GM18508 (cell line): ENCODE results near the gene MFSD2A.

Source experiments
- ATAC-seq: cut with Tn5 transposase; IDR thresholded peaks from one replicate; pipeline ENCODE4 v1.9.1; 2021; ENCODE audit warnings: moderate number of reproducible peaks; ENCODE audit not compliant: insufficient read depth, unreplicated experiment

MFSD2A gene

GRCh38 chr1:39940253-39940652, 14.7 kb upstream of the MFSD2A start:
- no peak for ATAC-seq

GRCh38 chr1:39940980-39941871, 13.7 kb upstream of the MFSD2A start:
- no peak for ATAC-seq

- no peak for ATAC-seq
Measured at GRCh38 chr1:39943471-39944290, 11.3 kb upstream of the MFSD2A start.

GRCh38 chr1:39944410-39945112, 10.4 kb upstream of the MFSD2A start:
- no peak for ATAC-seq

DNA sequence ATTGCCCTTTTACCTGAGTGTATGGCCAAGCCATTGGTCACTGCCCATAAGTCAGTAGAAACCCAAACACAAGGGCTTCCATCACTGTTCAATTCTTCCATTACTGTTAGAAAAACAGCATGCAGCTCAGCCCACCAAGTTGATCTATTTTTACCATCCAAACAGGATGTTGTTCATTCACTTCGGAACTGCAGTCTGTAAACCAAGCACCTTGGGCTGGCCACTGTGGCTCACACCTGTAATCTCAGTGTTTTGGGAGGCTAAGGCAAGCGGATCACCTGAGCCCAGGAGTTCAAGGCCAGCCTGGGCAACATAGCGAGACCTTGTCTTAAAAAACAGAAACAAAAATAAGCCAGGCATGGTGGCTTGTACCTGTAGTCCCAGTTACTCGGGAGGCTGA, 8.7 kb upstream of the MFSD2A start:
- ATAC-seq: no peak

DNA sequence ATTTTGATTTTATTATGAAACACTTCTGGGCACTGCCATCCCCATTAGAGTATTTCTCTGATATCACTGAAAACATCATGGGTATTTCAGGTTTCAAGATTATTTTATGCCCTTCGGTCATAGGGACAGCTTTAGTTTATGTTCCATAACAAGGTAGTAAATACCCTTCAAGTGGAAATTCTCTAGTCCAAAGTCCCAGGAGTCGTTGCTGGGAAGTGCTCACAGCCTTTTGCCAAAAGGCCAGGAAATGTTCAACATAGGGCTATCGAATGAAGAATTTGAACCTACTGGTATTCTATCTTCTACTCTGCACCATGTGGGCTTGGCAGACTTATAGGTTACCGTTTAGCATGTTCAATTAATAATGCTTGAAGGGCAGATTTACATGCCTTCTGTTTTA, 7.7 kb upstream of the MFSD2A start:
- ATAC-seq: no peak

GRCh38 chr1:39949891-39950290, 5.1 kb upstream of the MFSD2A start:
- ATAC-seq: no peak

DNA sequence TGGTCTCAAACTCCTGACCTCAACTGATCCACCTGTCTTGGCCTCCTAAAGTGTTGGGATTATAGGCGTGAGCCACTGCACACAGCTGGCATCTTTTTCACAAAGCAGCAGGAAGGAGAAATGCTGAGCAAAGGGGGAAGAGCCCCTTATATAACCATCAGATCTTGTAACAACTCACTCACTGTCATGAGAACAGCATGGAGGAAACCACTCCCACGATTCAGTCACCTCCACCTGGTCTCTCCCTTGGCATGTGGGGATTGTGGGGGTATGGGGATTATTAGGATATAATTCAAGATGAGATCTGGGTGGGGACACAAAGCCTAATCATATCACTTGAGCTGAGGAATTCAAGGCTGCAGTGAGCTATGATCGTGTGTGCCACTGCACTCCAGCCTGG, 3.0 kb upstream of the MFSD2A start:
- no peak for ATAC-seq

- no peak for ATAC-seq
Measured at GRCh38 chr1:39952359-39953110, 2.4 kb upstream of the MFSD2A start.

- ATAC-seq: no peak
Measured at GRCh38 chr1:39954324-39954869, 548 bp upstream of the MFSD2A start.

DNA sequence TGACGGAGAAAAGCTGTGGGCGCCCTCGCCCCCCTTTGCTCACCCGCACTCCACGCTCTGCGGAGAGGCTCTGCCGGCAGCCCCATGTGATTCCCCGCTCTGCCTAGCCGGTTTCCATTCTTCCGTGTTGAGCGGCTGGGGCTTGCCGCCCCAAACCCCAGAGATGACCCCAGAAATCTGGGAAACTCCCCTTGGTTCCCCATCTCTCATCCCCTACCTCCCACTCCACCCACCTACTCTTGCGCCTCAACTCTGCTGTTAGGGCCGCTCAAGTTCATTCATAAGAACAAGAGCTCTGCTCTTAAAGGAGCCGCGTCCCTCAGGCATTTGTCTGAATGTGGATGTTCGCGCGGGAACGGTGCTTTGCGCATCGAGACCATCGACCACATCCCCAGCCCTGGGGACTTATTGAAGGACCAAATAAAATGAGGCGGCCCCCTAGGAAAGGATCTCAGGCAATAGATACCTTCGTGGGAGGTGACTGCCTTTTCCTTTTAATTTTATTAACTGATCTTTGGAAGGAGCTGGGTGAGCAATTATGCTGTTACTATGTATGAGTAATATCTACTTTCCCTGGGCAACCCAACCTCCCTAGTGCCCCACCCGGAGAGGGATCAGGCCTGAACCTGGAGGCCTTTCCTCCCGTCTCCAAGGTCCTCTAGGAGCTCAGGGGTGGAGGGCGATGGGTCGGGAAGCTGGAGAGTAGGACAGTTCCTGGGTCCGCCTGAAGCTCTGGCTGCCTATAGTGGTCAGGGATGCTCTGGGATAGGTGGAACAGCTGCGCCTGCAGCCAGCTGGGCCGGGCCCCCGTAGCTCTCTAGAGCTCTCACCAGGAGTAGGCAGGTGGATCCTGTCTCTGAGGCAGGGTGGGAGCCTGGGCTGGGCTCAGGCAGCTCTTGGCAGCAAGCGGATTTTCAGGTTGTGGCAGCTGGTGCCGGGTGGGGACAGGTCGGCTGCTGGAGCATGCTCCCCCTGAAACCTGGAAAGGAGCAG, 898 bp downstream of the MFSD2A start:
- no peak for ATAC-seq

GRCh38 chr1:39957299-39958015, 2.5 kb downstream of the MFSD2A start:
- no peak for ATAC-seq

DNA sequence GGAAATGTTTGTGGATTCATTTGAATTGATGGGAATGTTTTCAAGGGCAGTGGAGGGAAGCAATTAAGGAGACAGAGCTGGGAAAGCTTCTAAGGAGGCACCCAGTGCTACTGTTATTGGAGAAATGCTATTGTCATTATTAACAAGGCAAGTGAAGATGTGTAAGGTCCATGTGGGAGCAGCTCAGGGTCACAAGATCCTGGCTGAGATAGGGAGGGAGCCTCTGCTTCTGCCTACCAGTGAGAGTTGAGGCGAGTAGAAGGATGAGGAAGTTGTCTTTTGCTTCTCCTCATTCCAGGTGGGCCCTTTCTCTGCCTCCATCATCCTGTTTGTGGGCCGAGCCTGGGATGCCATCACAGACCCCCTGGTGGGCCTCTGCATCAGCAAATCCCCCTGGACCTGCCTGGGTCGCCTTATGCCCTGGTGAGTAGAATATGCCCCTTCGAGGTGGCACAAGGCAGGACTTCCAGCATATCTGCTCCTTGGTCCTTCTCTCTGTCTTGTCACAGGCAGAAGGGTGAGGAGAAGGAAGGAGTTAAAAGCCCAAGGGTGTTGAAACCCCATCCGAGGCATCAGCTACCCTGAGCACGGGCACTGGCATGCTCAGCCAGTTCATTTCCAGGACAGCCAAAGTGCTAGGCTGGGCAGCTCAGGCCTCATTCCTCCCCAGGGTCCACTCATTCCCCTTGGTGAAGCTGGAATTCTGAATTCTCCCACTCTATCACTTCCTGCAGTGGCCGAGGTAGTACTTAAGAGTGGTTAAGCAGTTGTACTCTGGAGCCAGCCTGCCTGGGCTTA, 3.7 kb downstream of the MFSD2A start:
- no peak for ATAC-seq

DNA sequence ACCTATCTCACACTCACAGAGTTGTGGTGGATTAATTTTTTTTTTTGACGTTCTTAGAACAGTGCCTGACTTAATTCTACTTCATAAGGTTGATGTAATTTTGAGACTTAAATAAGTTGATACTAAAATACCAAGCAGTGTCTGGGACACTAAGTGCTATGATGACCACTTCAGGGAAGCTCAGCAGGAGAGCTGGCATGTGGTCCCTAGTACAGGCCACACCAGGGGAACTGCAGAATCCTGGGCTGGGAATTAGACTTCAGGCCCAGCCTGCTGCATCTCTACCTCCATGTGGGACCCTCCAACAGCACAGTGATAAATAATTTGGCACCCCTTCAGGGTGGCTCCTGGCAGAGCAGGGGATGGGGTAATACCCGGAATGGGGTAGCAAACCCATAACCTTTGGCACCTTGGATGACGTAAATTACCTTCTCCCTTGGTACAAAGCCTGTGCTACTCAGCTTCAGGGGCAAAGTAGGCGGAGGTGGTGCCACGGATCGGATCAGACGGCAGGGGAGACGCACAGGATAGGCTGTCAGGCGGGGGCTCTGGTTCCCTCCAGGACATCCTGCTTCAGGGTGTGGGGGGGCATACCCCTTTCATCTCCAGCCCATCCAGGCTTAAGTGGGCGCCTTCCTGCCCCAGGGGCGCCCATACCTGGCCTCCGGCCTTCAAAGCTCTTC, 4.8 kb downstream of the MFSD2A start:
- no peak for ATAC-seq

DNA sequence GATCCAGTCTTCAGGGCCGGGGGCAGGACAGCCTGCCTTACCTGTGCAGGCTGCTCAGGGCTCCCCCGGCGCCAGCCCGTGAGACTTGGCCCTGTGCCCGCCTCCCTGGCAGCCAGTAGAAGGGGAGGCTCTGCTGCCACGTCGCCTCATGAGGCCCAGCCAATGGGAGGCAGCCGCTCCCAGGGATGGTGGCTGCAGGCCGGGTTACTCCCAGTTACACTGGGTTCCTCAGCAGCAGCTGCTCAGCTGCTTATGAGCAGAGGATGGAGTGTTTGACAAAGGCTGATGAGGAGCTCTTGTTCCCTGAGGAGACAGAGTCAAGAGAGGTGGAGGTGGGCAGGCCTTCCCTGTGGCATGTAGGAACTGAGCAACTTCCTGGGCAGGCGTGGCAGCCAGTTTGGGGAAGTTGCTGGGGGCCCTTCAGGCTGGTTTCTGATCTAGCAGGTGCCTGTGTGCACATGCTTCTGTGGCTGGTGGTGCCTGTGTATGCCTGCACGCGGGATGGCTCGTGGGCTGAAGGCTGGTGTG, 5.5 kb downstream of the MFSD2A start:
- ATAC-seq: no peak

GRCh38 chr1:39962450-39962825, 7.5 kb downstream of the MFSD2A start:
- ATAC-seq: no peak
